ENCODE measurements around the gene ZFYVE21. TPM values are rescaled to one million over a fixed set of nuclear protein-coding genes. Genes with fewer than 3 reads are reported as not detected.
"Not testable (repeated sequence)": the region's sequence is repeated elsewhere in the genome, so short reads cannot be mapped to it uniquely, and the experiment has no call there.

The ZFYVE21 gene
- total RNA-seq, 1 donor from 2014 or later = 44.0 TPM

GRCh38 chr14:103773521-103773920, 57.9 kb downstream of the ZFYVE21 start:
- Mint-ChIP-seq H3K4me3 (no peak overlapping the region), H3K36me3 (ENCODE audit: low read depth) (no peaks in the 10 kb centered on the region), H3K4me1 (no peaks in the 10 kb centered on the region), H3K9me3 (no peaks in the 10 kb centered on the region), H3K27me3 (ENCODE audit: low read depth) (no peaks in the 10 kb centered on the region), H3K27ac (ENCODE audit: unreplicated experiment) (no peak overlapping the region)
- TF ChIP-seq, protein P1, sequence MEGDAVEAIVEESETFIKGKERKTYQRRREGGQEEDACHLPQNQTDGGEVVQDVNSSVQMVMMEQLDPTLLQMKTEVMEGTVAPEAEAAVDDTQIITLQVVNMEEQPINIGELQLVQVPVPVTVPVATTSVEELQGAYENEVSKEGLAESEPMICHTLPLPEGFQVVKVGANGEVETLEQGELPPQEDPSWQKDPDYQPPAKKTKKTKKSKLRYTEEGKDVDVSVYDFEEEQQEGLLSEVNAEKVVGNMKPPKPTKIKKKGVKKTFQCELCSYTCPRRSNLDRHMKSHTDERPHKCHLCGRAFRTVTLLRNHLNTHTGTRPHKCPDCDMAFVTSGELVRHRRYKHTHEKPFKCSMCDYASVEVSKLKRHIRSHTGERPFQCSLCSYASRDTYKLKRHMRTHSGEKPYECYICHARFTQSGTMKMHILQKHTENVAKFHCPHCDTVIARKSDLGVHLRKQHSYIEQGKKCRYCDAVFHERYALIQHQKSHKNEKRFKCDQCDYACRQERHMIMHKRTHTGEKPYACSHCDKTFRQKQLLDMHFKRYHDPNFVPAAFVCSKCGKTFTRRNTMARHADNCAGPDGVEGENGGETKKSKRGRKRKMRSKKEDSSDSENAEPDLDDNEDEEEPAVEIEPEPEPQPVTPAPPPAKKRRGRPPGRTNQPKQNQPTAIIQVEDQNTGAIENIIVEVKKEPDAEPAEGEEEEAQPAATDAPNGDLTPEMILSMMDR (conservative IDR thresholded peaks at IDR 0.05) = no peak
- DNase-seq (ENCODE audit: low read depth, low spot score) = no peak

- no peaks in the 10 kb centered on the region for H3K4me1 Mint-ChIP-seq
- no peaks in the 10 kb centered on the region for H3K36me3 Mint-ChIP-seq (ENCODE audit: low read depth)
- TF ChIP-seq, protein P1 (conservative IDR thresholded peaks at IDR 0.05) = no peak
- DNase-seq (ENCODE audit: low read depth, low spot score) = no peak
- H3K27ac Mint-ChIP-seq (ENCODE audit: unreplicated experiment) = no peak overlapping the region
- H3K4me3 Mint-ChIP-seq = no peak overlapping the region
- H3K9me3 Mint-ChIP-seq = no peaks in the 10 kb centered on the region
- H3K27me3 Mint-ChIP-seq (ENCODE audit: low read depth) = no peaks in the 10 kb centered on the region
These were observed 59.9 kb downstream of the ZFYVE21 start for GRCh38 chr14:103775506-103775905.

DNA sequence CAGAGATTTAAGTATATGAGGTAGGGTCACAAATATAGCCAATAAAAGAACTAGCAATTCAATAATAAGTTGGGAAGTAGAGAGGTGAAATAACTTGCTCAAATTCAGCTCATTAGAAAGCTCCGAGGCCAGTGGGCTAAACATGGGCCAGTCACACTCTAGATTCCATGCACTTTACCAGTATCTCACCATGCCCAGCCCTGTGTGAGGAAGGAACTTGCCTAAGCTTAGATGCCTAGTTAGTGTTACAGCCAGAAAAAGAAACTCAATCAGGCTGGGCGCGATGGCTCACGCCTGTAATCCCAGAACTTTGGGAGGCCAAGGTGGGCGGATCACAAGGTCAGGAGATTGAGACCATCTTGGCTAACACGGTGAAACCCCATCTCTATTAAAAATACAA, 60.7 kb downstream of the ZFYVE21 start:
- not testable (repeated sequence) for H3K4me3 Mint-ChIP-seq; H3K9me3 Mint-ChIP-seq; H3K27ac Mint-ChIP-seq (ENCODE audit: unreplicated experiment); H3K27me3 Mint-ChIP-seq (ENCODE audit: low read depth); DNase-seq (ENCODE audit: low read depth, low spot score); H3K4me1 Mint-ChIP-seq; H3K36me3 Mint-ChIP-seq (ENCODE audit: low read depth)

- no peaks in the 10 kb centered on the region for H3K9me3 Mint-ChIP-seq
- no peak overlapping the region for H3K4me3 Mint-ChIP-seq
- TF ChIP-seq, protein P1 (conservative IDR thresholded peaks at IDR 0.05) = no peak
- no peak overlapping the region for H3K27ac Mint-ChIP-seq (ENCODE audit: unreplicated experiment)
- DNase-seq (ENCODE audit: low read depth, low spot score) = no peak
- no peaks in the 10 kb centered on the region for H3K36me3 Mint-ChIP-seq (ENCODE audit: low read depth)
- no peaks in the 10 kb centered on the region for H3K4me1 Mint-ChIP-seq
- no peaks in the 10 kb centered on the region for H3K27me3 Mint-ChIP-seq (ENCODE audit: low read depth)
These were observed 66.8 kb downstream of the ZFYVE21 start for GRCh38 chr14:103782376-103782775.

Other genes starting within 250 kb of the ZFYVE21 start
- gene CKB, start 193.0 kb upstream of the ZFYVE21 start, total RNA-seq = 961 and 996 TPM in 2 replicates
- 10.9 and 12.5 TPM in 2 replicates for gene TRMT61A, start 186.6 kb upstream of the ZFYVE21 start, total RNA-seq
- 32.1 and 33.5 TPM in 2 replicates for gene BAG5, start 153.2 kb upstream of the ZFYVE21 start, total RNA-seq
- 33.7 and 37.2 TPM in 2 replicates for gene COA8, start 152.8 kb upstream of the ZFYVE21 start, total RNA-seq
- gene KLC1, start 86.6 kb upstream of the ZFYVE21 start, total RNA-seq = 173 and 180 TPM in 2 replicates
- gene XRCC3, start 359 bp upstream of the ZFYVE21 start, total RNA-seq = 50.8 and 53.6 TPM in 2 replicates
- 3.9 and 6.8 TPM in 2 replicates for gene PPP1R13B, start 131.8 kb downstream of the ZFYVE21 start, total RNA-seq
- gene TDRD9, start 212.6 kb downstream of the ZFYVE21 start, total RNA-seq = not detected in 2 replicates
- gene RD3L, start 226.7 kb downstream of the ZFYVE21 start, total RNA-seq = not detected in 2 replicates

Data from neural crest cell (in vitro differentiated cells).